Endothelial cell of umbilical vein (primary cell): Measurements from ENCODE around the gene TCP10L.
"Not testable (repeated sequence)": the region's sequence is repeated elsewhere in the genome, so short reads cannot be mapped to it uniquely, and the experiment has no call there.

ENCODE experiments used
- EZH2 ChIP-seq: IDR thresholded peaks from 2 replicates; pipeline ENCODE4 v1.6.1; 2012; ENCODE audit warnings: borderline replicate concordance, low read depth, mild to moderate bottlenecking, moderate library complexity, low read length, inconsistent platforms; ENCODE audit not compliant: severe bottlenecking
- TF ChIP-seq, protein P1 (sequence below), 2 donors: IDR thresholded peaks; 1 replicate in 1 of 2; 2 replicates in 1 of 2; pipeline ENCODE4 v1.5.1; 2011; ENCODE audit warnings: low read length in 2 of 2, mild to moderate bottlenecking in 2 of 2, moderate library complexity in 2 of 2, control low read depth in 1 of 2, inconsistent platforms in 1 of 2, low read depth in 1 of 2; ENCODE audit not compliant: insufficient read depth in 1 of 2; ENCODE audit errors: extremely low read depth in 1 of 2
- TF ChIP-seq, protein P2 (sequence below): IDR thresholded peaks from 2 replicates; pipeline ENCODE4 v1.6.1; 2011; ENCODE audit not compliant: insufficient read depth, insufficient read length

DNA sequence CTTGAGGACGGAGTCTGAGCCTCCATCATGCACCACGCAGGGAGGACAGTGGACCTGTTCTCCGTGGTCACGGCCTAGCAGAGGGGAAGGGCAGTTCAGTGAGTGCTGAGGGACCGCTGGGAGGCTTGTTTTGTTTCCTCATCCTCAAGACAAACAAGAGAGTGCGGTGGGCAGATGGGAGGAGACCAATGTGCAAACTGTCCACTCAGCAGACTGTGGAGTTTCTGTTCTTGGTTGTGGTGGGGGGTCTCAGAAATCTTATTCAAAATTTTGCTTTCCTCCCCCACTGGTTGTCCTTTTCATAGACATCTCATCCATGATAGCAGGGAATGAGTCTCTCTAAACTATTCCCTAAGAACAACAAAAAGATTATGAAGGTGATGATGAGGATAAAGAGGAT, 32.9 kb upstream of the TCP10L start:
- TF ChIP-seq, protein P1, sequence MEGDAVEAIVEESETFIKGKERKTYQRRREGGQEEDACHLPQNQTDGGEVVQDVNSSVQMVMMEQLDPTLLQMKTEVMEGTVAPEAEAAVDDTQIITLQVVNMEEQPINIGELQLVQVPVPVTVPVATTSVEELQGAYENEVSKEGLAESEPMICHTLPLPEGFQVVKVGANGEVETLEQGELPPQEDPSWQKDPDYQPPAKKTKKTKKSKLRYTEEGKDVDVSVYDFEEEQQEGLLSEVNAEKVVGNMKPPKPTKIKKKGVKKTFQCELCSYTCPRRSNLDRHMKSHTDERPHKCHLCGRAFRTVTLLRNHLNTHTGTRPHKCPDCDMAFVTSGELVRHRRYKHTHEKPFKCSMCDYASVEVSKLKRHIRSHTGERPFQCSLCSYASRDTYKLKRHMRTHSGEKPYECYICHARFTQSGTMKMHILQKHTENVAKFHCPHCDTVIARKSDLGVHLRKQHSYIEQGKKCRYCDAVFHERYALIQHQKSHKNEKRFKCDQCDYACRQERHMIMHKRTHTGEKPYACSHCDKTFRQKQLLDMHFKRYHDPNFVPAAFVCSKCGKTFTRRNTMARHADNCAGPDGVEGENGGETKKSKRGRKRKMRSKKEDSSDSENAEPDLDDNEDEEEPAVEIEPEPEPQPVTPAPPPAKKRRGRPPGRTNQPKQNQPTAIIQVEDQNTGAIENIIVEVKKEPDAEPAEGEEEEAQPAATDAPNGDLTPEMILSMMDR (IDR thresholded peaks at IDR 0.05; ENCODE audit: extremely low read depth in 1 of 2, insufficient read depth in 1 of 2, low read depth in 1 of 2, low read length in 2 of 2), result not testable (repeated sequence)
- not testable (repeated sequence) for TF ChIP-seq EZH2
- TF ChIP-seq, protein P2, sequence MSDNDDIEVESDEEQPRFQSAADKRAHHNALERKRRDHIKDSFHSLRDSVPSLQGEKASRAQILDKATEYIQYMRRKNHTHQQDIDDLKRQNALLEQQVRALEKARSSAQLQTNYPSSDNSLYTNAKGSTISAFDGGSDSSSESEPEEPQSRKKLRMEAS, result not testable (repeated sequence)
